ENCODE data around the gene CDK5R2.

DNA sequence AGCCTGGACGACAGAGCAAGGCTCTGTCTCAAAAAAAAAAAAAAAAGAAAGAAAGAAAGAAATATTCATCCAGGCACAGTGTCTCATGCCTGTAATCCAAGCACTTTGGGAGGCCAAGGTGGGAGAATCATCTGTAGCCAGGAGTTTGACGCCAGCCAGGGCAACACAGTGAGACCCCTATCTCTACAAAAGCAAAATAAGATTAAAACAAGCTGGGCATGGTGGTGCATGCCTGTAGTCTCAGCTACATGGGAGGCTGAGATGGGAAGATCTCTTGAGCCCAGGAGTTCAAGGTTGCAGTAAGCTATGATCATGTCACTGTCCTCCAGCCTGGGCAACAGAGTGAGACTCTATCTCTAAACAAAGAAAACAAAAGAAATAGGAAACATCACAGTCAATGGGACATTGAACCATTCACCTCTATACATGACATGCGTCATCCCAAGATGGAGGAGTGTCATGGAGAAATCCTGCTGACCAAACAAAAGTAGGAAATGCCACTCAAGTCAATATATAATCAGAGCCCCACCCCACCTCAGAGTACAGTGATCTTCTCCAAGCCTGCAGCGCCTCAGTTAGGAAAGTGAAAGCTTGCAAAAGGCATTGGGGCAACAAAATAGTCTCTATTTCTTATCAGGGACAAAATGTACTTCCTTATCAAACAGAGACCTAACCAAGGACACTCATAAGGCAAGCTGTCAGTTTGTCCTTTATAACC lies 15.8 kb downstream of the CDK5R2 start:
- TF ChIP-seq, protein P1, sequence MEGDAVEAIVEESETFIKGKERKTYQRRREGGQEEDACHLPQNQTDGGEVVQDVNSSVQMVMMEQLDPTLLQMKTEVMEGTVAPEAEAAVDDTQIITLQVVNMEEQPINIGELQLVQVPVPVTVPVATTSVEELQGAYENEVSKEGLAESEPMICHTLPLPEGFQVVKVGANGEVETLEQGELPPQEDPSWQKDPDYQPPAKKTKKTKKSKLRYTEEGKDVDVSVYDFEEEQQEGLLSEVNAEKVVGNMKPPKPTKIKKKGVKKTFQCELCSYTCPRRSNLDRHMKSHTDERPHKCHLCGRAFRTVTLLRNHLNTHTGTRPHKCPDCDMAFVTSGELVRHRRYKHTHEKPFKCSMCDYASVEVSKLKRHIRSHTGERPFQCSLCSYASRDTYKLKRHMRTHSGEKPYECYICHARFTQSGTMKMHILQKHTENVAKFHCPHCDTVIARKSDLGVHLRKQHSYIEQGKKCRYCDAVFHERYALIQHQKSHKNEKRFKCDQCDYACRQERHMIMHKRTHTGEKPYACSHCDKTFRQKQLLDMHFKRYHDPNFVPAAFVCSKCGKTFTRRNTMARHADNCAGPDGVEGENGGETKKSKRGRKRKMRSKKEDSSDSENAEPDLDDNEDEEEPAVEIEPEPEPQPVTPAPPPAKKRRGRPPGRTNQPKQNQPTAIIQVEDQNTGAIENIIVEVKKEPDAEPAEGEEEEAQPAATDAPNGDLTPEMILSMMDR (conservative IDR thresholded peaks at IDR 0.05), result peak; percentile 16
- no peak for TF ChIP-seq ZFX (IDR thresholded peaks at IDR 0.05)

Data from C4-2B (cell line).